Upper lobe of left lung (tissue), 6 donors: ENCODE data around the gene CDYL. TPM values are rescaled to one million over a fixed set of nuclear protein-coding genes. Genes with fewer than 3 reads are reported as not detected.
"Not testable (repeated sequence)": the region's sequence is repeated elsewhere in the genome, so short reads cannot be mapped to it uniquely, and the experiment has no call there.

ENCODE experiments used
- ATAC-seq, 2 donors: fragments of 200-7000 bp; cut with Tn5 transposase; one replicate each; pipeline ENCODE4 v1.9.1; 2022; ENCODE audit warnings: mild to moderate bottlenecking in 2 of 2, moderate library complexity in 2 of 2; ENCODE audit not compliant: low FRiP score in 2 of 2
- DNase-seq, 2 donors: peaks; one replicate each; pipeline ENCODE4 v3.0.0-alpha.2; 2019 to 2020
- H3K27ac ChIP-seq, 4 donors: fragments of 200-600 bp; sonication (generic); one replicate each; pipeline ENCODE4 v1.5.1; 2016 to 2019
- H3K27me3 ChIP-seq, 4 donors: fragments of 200-600 bp; sonication (generic); one replicate each; pipeline ENCODE4 v1.5.1; 2017 to 2019
- H3K36me3 ChIP-seq, 4 donors: fragments of 200-600 bp; sonication (generic); one replicate each; pipeline ENCODE4 v1.5.1; 2016 to 2019
- H3K4me1 ChIP-seq, 4 donors: fragments of 200-600 bp; sonication (generic); one replicate each; pipeline ENCODE4 v1.5.1; 2018 to 2019
- H3K4me3 ChIP-seq, 4 donors: fragments of 200-600 bp; sonication (generic); one replicate each; pipeline ENCODE4 v1.5.1; 2017 to 2019; ENCODE audit warnings: mild to moderate bottlenecking in 2 of 4, moderate library complexity in 1 of 4
- H3K9me3 ChIP-seq, 4 donors: fragments of 200-600 bp; sonication (generic); one replicate each; pipeline ENCODE4 v1.5.1; 2018 to 2019
- CTCF ChIP-seq, 6 experiments: fragments of 450-650 bp in 4 of 6; fragments of 200-600 bp in 2 of 6; sonication (generic) in 2 of 6; IDR thresholded peaks; one replicate each; pipeline ENCODE4 v1.5.1; 2016 to 2019; ENCODE audit warnings: antibody characterized with exemption in 6 of 6
- EP300 ChIP-seq, 4 donors: sonication (generic); formaldehyde crosslinking; IDR thresholded peaks; one replicate each; pipeline ENCODE4 v1.5.1; 2017; ENCODE audit warnings: antibody characterized with exemption in 4 of 4, control low read depth in 2 of 4
- POLR2A ChIP-seq, 4 donors: fragments of 450-650 bp; IDR thresholded peaks; one replicate each; pipeline ENCODE4 v1.5.1; 2016 to 2017; ENCODE audit warnings: antibody characterized with exemption in 4 of 4, mild to moderate bottlenecking in 2 of 4
- POLR2AphosphoS5 ChIP-seq, 2 donors: sonication (generic); formaldehyde crosslinking; IDR thresholded peaks; one replicate each; pipeline ENCODE4 v1.5.1; 2017; ENCODE audit warnings: antibody characterized with exemption in 2 of 2
- WGBS, 2 donors: methylation state at CpG; one replicate each; pipeline ENCODE4 v1.1.5; 2017 to 2018; 5-methylcytosine and 5-hydroxymethylcytosine counted together
- total RNA-seq, 6 donors: library from RNA; depleted of rRNA in 4 of 6; stranded (reverse); fragments of >200 nt in 4 of 6; gene quantifications; one replicate each; pipeline versions ENCODE4 v1.1.0 to v1.2.1, GENCODE V29; 2016 to 2021
- donor health status: DM: no; HTN: no; CAD: no; lungs with moderate emphysema.
- donor health status: DM: no; HTN: yes; CAD: no; lungs with severe emphysema.

Gene CDYL
- total RNA-seq, 6 donors from 2014 or later = 17.6 to 48.9 (median 32.9) TPM

- WGBS, 2 donors = 84 to 86% methylated on average over 3 of the region's 3 CpGs
- peaks cover 0 to 18% (median 2%) of the 10 kb centered on the region in 4 donors for H3K4me1 ChIP-seq
- H3K27ac ChIP-seq = no peak overlapping the region
- ATAC-seq = no peak
- peaks cover 0 to 3% (median 0%) of the 10 kb centered on the region in 4 donors for H3K9me3 ChIP-seq
- no peaks in the 10 kb centered on the region for H3K27me3 ChIP-seq
- no peaks in the 10 kb centered on the region for H3K36me3 ChIP-seq
- DNase-seq = no peak
- TF ChIP-seq POLR2AphosphoS5 (IDR thresholded peaks at IDR 0.05) (no peak), EP300 (IDR thresholded peaks at IDR 0.05) (no peak), POLR2A (IDR thresholded peaks at IDR 0.05) (no peak), CTCF (IDR thresholded peaks at IDR 0.05) (no peak)
- no peak overlapping the region for H3K4me3 ChIP-seq
These were observed 85.4 kb downstream of the CDYL start for GRCh38 chr6:4861564-4861963.

- 80 to 83% methylated on average over 3 of the region's 3 CpGs for WGBS, 2 donors
- peaks cover 3 to 8% (median 3%) of the 10 kb centered on the region in 4 donors for H3K9me3 ChIP-seq
- DNase-seq (no peak), ATAC-seq (no peak)
- H3K36me3 ChIP-seq = no peaks in the 10 kb centered on the region
- no peaks in the 10 kb centered on the region for H3K27me3 ChIP-seq
- peaks cover 0 to 6% (median 0%) of the 10 kb centered on the region in 4 donors for H3K4me1 ChIP-seq
- no peak overlapping the region for H3K4me3 ChIP-seq
- H3K27ac ChIP-seq = no peak overlapping the region
- no peak for TF ChIP-seq CTCF (IDR thresholded peaks at IDR 0.05)
- no peak for TF ChIP-seq EP300 (IDR thresholded peaks at IDR 0.05)
- TF ChIP-seq POLR2AphosphoS5 (IDR thresholded peaks at IDR 0.05) = no peak
These were observed 88.3 kb downstream of the CDYL start for GRCh38 chr6:4864519-4864918.

GRCh38 chr6:4865006-4865405, 88.8 kb downstream of the CDYL start:
- H3K4me1 ChIP-seq, H3K27ac ChIP-seq, H3K27me3 ChIP-seq, DNase-seq, H3K36me3 ChIP-seq, H3K4me3 ChIP-seq, H3K9me3 ChIP-seq, ATAC-seq: not testable (repeated sequence)
- WGBS, 2 donors = 98 to 100% methylated on average over 4 of the region's 4 CpGs

- 95 to 100% methylated on average over 3 of the region's 3 CpGs for WGBS, 2 donors
- no peak for ATAC-seq
These were observed 94.8 kb downstream of the CDYL start for GRCh38 chr6:4870821-4871494.

GRCh38 chr6:4871825-4872224, 95.6 kb downstream of the CDYL start:
- 93 to 98% methylated on average over 5 of the region's 5 CpGs for WGBS, 2 donors
- Histone ChIP-seq H3K4me1 (peaks cover 0 to 5% (median 3%) of the 10 kb centered on the region in 4 donors), H3K9me3 (peaks cover 0 to 8% (median 3%) of the 10 kb centered on the region in 4 donors), H3K27ac (no peak overlapping the region), H3K4me3 (no peak overlapping the region), H3K36me3 (no peaks in the 10 kb centered on the region), H3K27me3 (no peaks in the 10 kb centered on the region)
- TF ChIP-seq EP300 (IDR thresholded peaks at IDR 0.05) (no peak), CTCF (IDR thresholded peaks at IDR 0.05) (no peak)
- no peak for DNase-seq
- ATAC-seq = no peak

More at GRCh38 chr6:4870821-4871494, 94.8 kb downstream of the CDYL start:
- Histone ChIP-seq H3K36me3 (no peaks in the 10 kb centered on the region), H3K27ac (no peak overlapping the region), H3K27me3 (no peaks in the 10 kb centered on the region), H3K9me3 (peaks cover 0 to 8% (median 3%) of the 10 kb centered on the region in 4 donors), H3K4me1 (peaks cover 0 to 5% (median 3%) of the 10 kb centered on the region in 4 donors), H3K4me3 (no peak overlapping the region)
- DNase-seq = no peak
- no peak for TF ChIP-seq CTCF (IDR thresholded peaks at IDR 0.05)
- no peak for TF ChIP-seq POLR2AphosphoS5 (IDR thresholded peaks at IDR 0.05)
- TF ChIP-seq POLR2A (IDR thresholded peaks at IDR 0.05) = no peak
- no peak for TF ChIP-seq EP300 (IDR thresholded peaks at IDR 0.05)
